Muscle layer of duodenum (tissue), 2 donors: ENCODE data around the gene GPR132.

ENCODE experiments used
- H3K27ac ChIP-seq: one replicate; pipeline ENCODE4 v1.7.0; 2013; ENCODE audit warnings: mild to moderate bottlenecking, low read length
- H3K27me3 ChIP-seq: one replicate; pipeline ENCODE4 v1.7.0; 2013; ENCODE audit warnings: low read depth, mild to moderate bottlenecking, control low read depth, low read length
- H3K36me3 ChIP-seq, 2 donors: one replicate each; pipeline ENCODE4 v1.7.0; 2013; ENCODE audit warnings: low read length in 2 of 2, control low read depth in 1 of 2, mild to moderate bottlenecking in 1 of 2; ENCODE audit not compliant: insufficient read depth in 2 of 2, control insufficient read depth in 1 of 2
- H3K4me1 ChIP-seq, 2 donors: one replicate each; pipeline ENCODE4 v1.7.0; 2013; ENCODE audit warnings: low read length in 2 of 2, mild to moderate bottlenecking in 2 of 2, control low read depth in 1 of 2, moderate library complexity in 1 of 2; ENCODE audit not compliant: insufficient read depth in 2 of 2, control insufficient read depth in 1 of 2
- H3K4me3 ChIP-seq, 2 donors: one replicate each; pipeline ENCODE4 v1.7.0; 2013; ENCODE audit warnings: low read length in 2 of 2, low read depth in 1 of 2, mild to moderate bottlenecking in 1 of 2
- H3K9me3 ChIP-seq, 2 donors: one replicate each; pipeline ENCODE4 v1.7.0; 2013; ENCODE audit warnings: low read length in 2 of 2, control low read depth in 1 of 2, mild to moderate bottlenecking in 1 of 2; ENCODE audit not compliant: control insufficient read depth in 1 of 2
- donor health status: healthy.

GPR132 gene

DNA sequence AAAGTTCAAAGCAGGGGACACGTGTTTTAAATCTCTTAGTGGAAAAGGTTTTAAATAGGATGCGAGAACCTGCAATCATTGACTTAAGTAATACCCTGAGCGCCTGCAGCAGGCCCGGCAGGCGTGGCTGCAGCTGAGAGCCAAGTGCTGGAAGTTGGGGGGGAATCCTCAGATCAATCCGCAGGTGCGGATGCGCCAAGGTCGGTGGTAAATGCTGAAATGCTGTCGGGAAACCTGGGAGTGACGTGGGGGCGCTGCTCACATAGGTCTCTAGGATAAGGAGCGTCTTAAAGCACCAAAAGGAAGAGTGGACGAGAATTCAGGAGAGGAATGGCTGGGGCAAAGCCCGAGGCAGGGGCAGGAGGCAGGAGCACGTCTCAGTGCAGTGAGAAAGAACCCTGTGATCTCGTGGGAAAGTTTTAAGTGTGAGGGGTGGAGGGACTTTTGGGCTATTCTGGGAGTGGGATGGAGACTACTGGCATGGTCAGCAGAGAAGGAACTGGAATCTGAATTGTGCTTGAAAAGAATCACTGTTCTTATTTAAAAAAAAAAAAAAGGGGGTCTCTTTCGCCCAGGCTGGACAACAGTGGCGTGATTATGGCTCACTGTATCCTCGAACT lies 43.5 kb downstream of the GPR132 start:
- Histone ChIP-seq H3K27me3 (no peaks in the 10 kb centered on the region), H3K9me3 (no peaks in the 10 kb centered on the region), H3K4me3 (peak overlapping the region; percentile 76 to 86), H3K4me1 (peaks cover 10 to 24% of the 10 kb centered on the region in 2 donors), H3K36me3 (no peaks in the 10 kb centered on the region), H3K27ac (peak overlapping the region; percentile 90)

DNA sequence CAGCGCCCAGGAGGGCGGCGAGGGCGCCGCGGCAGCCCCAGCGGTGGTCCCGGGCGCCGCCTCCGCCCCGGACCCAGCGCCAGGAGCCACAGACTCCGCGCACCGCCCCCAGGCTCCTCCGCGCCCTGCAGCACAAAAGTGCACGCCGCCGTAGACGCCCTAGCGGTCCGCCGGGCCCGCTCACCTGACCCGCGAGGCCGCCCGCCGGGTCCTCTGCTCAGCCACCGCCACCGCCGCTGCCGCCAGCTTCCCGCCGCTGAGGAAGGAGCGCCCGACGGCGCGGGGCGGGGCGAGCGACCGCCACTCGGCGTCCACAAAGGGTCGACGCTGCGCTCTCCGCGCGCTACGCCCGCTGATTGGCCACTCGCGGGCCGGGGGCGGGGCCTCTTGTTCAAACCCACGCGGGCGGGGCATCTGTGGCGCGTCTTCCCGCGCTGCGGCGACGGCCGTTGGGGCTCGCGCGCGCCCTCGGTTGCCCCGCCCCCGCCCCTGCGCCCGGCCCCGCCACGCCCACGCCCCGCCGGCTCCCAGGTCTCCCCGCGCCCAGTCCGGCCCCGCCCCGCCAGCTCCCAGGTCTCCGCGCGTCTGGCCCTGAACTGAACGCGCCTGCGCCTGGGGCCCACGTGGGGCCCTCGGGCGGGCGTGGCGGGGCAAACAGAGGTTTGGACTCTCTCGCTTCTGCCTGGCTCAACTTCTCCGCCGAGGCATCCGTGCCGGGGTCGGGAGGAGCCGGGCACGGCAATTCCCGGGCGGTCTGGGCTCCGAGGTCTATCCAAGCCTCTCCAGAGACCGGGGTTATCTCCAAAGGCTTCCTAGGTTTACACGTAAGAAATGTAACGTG lies 44.2 kb downstream of the GPR132 start, which contains the start of gene CDCA4:
TSS of gene CDCA4 (minus strand) at position 269 of the 841 bp plus-strand sequence. CDS start 9,154 bp downstream, outside the sequence.
- no peaks in the 10 kb centered on the region for H3K36me3 ChIP-seq
- H3K9me3 ChIP-seq = no peaks in the 10 kb centered on the region
- peak within 1 kb of the TSS; percentile 90 for H3K27ac ChIP-seq
- H3K4me1 ChIP-seq = peaks cover 10 to 24% of the 10 kb centered on the region in 2 donors
- H3K4me3 ChIP-seq = peak within 1 kb of the TSS; percentile 76 to 86
- H3K27me3 ChIP-seq = no peaks in the 10 kb centered on the region

- Histone ChIP-seq H3K4me1 (peaks cover 10 to 24% of the 10 kb centered on the region in 2 donors), H3K9me3 (no peaks in the 10 kb centered on the region), H3K27ac (no peak overlapping the region), H3K4me3 (peak overlapping the region; percentile 60 to 74), H3K27me3 (no peaks in the 10 kb centered on the region), H3K36me3 (no peaks in the 10 kb centered on the region)
These were observed 45.1 kb downstream of the GPR132 start for GRCh38 chr14:105019861-105020814.

GRCh38 chr14:105018414-105018813 lies 46.8 kb downstream of the GPR132 start:
- H3K4me3 ChIP-seq = no peak overlapping the region
- no peak overlapping the region for H3K27ac ChIP-seq
- H3K9me3 ChIP-seq = no peaks in the 10 kb centered on the region
- H3K4me1 ChIP-seq = peaks cover 10 to 26% of the 10 kb centered on the region in 2 donors
- H3K36me3 ChIP-seq = no peaks in the 10 kb centered on the region
- no peaks in the 10 kb centered on the region for H3K27me3 ChIP-seq

DNA sequence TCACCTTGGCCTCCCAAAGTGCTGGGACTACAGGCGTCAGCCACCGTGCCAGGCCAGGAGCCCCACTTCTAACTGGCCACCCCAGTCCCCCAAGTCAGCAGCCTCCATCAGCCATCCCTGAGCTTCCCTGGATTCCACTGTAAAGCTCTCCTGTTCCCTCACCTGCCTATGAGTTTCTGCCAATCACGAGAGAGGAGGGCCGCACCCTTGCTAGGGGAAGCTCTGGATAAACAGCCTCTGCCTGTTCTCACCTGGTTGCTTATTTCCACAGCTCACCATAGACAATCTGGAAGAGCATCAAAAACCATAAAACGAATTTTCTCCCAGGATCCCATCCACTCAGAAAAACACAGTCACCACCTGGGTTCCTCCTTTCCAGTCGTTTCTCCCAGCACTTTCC lies 49.3 kb downstream of the GPR132 start:
- H3K4me3 ChIP-seq = no peak overlapping the region
- no peak overlapping the region for H3K27ac ChIP-seq
- peaks cover 4 to 40% of the 10 kb centered on the region in 2 donors for H3K4me1 ChIP-seq
- H3K27me3 ChIP-seq = no peaks in the 10 kb centered on the region
- H3K36me3 ChIP-seq = peaks cover 0 to 5% of the 10 kb centered on the region in 2 donors
- no peaks in the 10 kb centered on the region for H3K9me3 ChIP-seq

DNA sequence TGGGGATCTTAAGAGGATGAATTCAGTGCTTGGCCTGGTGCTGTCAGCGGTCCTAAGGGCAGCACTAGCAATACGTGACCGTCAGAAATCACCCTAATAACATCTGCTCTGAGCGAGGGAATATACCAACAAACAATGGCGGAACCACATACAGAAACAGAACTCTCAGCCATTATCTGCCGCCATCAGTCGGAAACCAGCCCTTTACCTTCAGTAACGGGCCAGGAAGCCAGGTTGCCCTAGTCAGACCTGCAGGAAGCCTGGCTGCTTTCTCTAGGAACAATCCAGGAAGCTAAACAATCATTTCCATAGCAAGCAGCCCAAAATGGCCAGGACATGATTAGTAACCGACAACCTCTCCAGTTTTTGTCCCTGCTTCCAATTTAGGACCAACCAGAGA lies 50.0 kb downstream of the GPR132 start:
- H3K9me3 ChIP-seq = no peaks in the 10 kb centered on the region
- no peaks in the 10 kb centered on the region for H3K27me3 ChIP-seq
- no peak overlapping the region for H3K4me3 ChIP-seq
- H3K27ac ChIP-seq = no peak overlapping the region
- peaks cover 0 to 10% of the 10 kb centered on the region in 2 donors for H3K36me3 ChIP-seq
- H3K4me1 ChIP-seq = peaks cover 4 to 40% of the 10 kb centered on the region in 2 donors

DNA sequence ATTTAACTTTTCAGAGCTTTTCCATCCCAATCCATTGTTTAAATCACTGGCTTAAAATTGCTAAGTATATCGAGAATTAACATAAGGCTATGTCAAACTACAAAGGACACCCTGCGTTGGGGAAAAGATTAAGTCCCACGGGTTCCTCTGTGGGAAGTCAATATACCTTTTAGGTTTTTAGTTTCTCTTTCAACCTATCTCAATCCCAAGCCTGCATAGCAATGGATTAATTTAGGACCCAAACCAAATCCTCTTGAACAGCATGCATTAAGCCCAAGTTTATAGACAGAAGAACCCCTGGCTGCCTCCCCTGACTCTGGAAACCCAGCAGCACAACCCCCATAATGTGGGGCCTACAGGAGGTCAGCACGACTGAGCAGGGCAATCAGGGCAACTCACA lies 50.6 kb downstream of the GPR132 start:
- peaks cover 4 to 34% of the 10 kb centered on the region in 2 donors for H3K4me1 ChIP-seq
- peaks cover 0 to 15% of the 10 kb centered on the region in 2 donors for H3K36me3 ChIP-seq
- no peaks in the 10 kb centered on the region for H3K9me3 ChIP-seq
- H3K27ac ChIP-seq = no peak overlapping the region
- H3K27me3 ChIP-seq = no peaks in the 10 kb centered on the region
- H3K4me3 ChIP-seq = no peak overlapping the region

DNA sequence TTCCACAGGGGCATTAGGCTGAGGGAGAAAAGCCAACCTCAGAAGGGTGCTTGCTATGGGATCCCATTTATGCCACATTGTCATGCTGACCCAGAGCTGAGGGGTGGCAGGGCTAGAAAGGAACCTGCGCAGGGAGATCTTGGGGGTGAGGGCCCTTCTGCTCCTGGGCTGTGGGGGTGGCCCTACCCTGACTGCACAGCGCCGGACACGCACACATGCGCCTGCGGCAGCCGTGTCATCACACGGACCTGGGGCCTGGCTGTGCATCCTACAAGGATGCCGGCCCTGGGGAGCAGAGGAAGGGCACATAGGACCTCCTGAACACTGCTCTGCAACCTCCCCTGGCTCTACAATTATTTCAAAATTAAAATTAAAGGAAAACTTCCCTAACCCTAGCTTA lies 51.2 kb downstream of the GPR132 start:
- Histone ChIP-seq H3K4me1 (peaks cover under 1 to 28% of the 10 kb centered on the region in 2 donors), H3K27me3 (no peaks in the 10 kb centered on the region), H3K36me3 (peaks cover 4 to 19% of the 10 kb centered on the region in 2 donors), H3K9me3 (no peaks in the 10 kb centered on the region), H3K4me3 (no peak overlapping the region), H3K27ac (no peak overlapping the region)

GRCh38 chr14:105013150-105013785 lies 52.0 kb downstream of the GPR132 start:
- peaks cover 0 to 26% of the 10 kb centered on the region in 2 donors for H3K4me1 ChIP-seq
- H3K9me3 ChIP-seq = no peaks in the 10 kb centered on the region
- peaks cover 4 to 19% of the 10 kb centered on the region in 2 donors for H3K36me3 ChIP-seq
- H3K4me3 ChIP-seq = no peak overlapping the region
- no peak overlapping the region for H3K27ac ChIP-seq
- no peaks in the 10 kb centered on the region for H3K27me3 ChIP-seq

DNA sequence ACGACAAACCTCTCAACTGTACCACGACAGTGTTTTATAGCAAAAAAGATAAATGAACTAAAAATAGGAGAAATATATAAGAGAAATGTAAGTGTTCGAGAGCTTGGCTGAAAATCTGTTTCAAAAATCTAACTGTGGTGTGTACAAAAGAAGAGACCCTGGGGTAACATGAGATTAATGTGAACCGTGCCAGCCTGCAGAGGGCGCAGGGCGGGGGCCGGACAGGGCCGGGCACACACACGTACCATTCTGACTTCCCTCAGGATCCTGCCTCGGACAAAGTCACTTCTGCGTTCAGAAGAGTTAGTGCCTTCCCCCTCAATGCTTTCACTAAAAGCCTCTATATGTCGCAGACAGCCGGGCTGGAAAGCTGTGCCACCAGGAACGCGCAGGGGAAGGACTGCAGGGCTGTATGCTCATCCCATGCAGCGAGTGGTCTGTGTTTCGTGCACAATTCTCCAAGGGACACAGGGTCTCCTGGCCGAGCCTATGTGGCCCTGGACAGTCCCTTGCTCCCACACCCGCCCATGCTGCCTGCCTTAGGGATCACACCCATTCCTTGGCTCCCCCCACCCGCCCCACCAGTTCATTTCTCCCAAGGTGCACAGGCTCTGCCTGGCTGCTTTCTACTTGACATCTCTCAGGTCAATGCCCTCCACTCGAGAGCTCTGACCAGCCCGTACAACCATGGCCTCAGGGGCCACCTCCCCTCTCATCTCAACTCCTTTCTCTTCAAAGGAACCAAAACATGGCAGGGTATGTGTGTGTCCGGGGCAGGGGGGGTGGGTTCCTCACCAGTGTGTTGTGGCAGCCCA lies 52.9 kb downstream of the GPR132 start:
- Histone ChIP-seq H3K4me3 (no peak overlapping the region), H3K36me3 (peaks cover 4 to 19% of the 10 kb centered on the region in 2 donors)

More for the DNA sequence above, 52.9 kb downstream of the GPR132 start:
- H3K4me1 ChIP-seq = peaks cover 0 to 26% of the 10 kb centered on the region in 2 donors
- H3K27ac ChIP-seq = no peak overlapping the region
- no peaks in the 10 kb centered on the region for H3K9me3 ChIP-seq
- no peaks in the 10 kb centered on the region for H3K27me3 ChIP-seq
